GM19467 (cell line): ENCODE measurements around the gene ZC3H7A.

Experiments used
- ATAC-seq: cut with Tn5 transposase; IDR thresholded peaks from one replicate; pipeline ENCODE4 v1.9.1; 2021; ENCODE audit warnings: mild to moderate bottlenecking, moderate library complexity; ENCODE audit not compliant: unreplicated experiment

Gene ZC3H7A

GRCh38 chr16:11779074-11779473 is 18.0 kb downstream of the ZC3H7A start:
- ATAC-seq, result no peak

GRCh38 chr16:11774065-11774626 is 22.9 kb downstream of the ZC3H7A start:
- no peak for ATAC-seq

- no peak for ATAC-seq
Observed at GRCh38 chr16:11768849-11769248, 28.2 kb downstream of the ZC3H7A start.

- ATAC-seq, result no peak
Observed at GRCh38 chr16:11762431-11762830, 34.6 kb downstream of the ZC3H7A start.

GRCh38 chr16:11759997-11760396 is 37.1 kb downstream of the ZC3H7A start:
- ATAC-seq, result no peak

- no peak for ATAC-seq
Observed at GRCh38 chr16:11759163-11759834, 37.8 kb downstream of the ZC3H7A start.

GRCh38 chr16:11757671-11758545 is 39.1 kb downstream of the ZC3H7A start:
- no peak for ATAC-seq

- ATAC-seq, result no peak
Observed at GRCh38 chr16:11756248-11756647, 40.8 kb downstream of the ZC3H7A start.

- ATAC-seq, result no peak
Observed at GRCh38 chr16:11755022-11755760, 41.9 kb downstream of the ZC3H7A start.

GRCh38 chr16:11752856-11753255 is 44.2 kb downstream of the ZC3H7A start:
- no peak for ATAC-seq

- ATAC-seq, result no peak
Observed at GRCh38 chr16:11750056-11750455, 47.0 kb downstream of the ZC3H7A start.

GRCh38 chr16:11748404-11749254 is 48.4 kb downstream of the ZC3H7A start:
- ATAC-seq, result no peak

GRCh38 chr16:11747949-11748403 is 49.1 kb downstream of the ZC3H7A start:
- ATAC-seq, result no peak

- no peak for ATAC-seq
Observed at GRCh38 chr16:11744075-11744470, 53.0 kb downstream of the ZC3H7A start.

GRCh38 chr16:11743308-11744074 is 53.6 kb downstream of the ZC3H7A start:
- no peak for ATAC-seq

- ATAC-seq, result peak; percentile 86
Observed at GRCh38 chr16:11742536-11743307, 54.3 kb downstream of the ZC3H7A start, which contains the start of gene TXNDC11. Gene TXNDC11, minus strand, starts transcription at chr16:11742857. Its CDS starts 127 bp downstream, at chr16:11742730.

- ATAC-seq, result peak; percentile 25
Observed at GRCh38 chr16:11742093-11742535, 54.9 kb downstream of the ZC3H7A start.

GRCh38 chr16:11740567-11740966 is 56.5 kb downstream of the ZC3H7A start:
- ATAC-seq, result no peak
